Measurements from ENCODE around the gene ARRDC5. TPM values are rescaled to one million over a fixed set of nuclear protein-coding genes. Genes with fewer than 3 reads are reported as not detected.
A peak's percentile ranks its signal among the peaks of the same experiment; 100 is the strongest.

Gene ARRDC5
- total and polyA plus RNA-seq, 2 donors (not counting 3 experiments of a cell fraction or from before 2014, with no cell fraction given), result 0.04 TPM; not detected in 1

GRCh38 chr19:4866595-4867424 is 35.9 kb downstream of the ARRDC5 start:
- ChIA-PET CTCF (interaction anchor here (0.6 to 11.1 kb wide), 14 partner anchors 9 to 670 kb away, joined by 3 to 176 read pairs (median 4); partner anchors contain the start of genes FEM1A and UHRF1), POLR2A (interaction anchor here (0.9 to 1.3 kb wide), 3 partner anchors 46 to 102 kb away, joined by 3 to 8 read pairs (median 3); partner anchors contain the start of gene KDM4B)
- TSS peak; percentile 37 for BruUV-seq (replicated peaks)
- FAIRE-seq (no peak), DNase-seq (ENCODE audit: low read depth, low spot score) (peak; percentile 55)
- Histone ChIP-seq H3K79me2 (ENCODE audit: control insufficient read depth, insufficient read depth, low read length) (peaks cover 35% of the 10 kb centered on the region), H3K9me3 (replicated peaks; ENCODE audit: control insufficient read depth, insufficient read depth, low read length) (no peaks in the 10 kb centered on the region), H3K4me3 (replicated peaks in 1 of 3; ENCODE audit: insufficient read depth in 1 of 3, low read depth in 1 of 3, low read length in 3 of 3) (peak overlapping the region; percentile 70 to 95 (median 92)), H3K27me3 (ENCODE audit: control insufficient read depth in 2 of 2, insufficient read depth in 2 of 2, low read length in 2 of 2) (no peaks in the 10 kb centered on the region), H3K4me2 (ENCODE audit: insufficient read depth, low read length) (peak overlapping the region; percentile 61), H3K9me1 (replicated peaks; ENCODE audit: control insufficient read depth, extremely low read depth, insufficient read depth, low read length) (no peaks in the 10 kb centered on the region), H3K9ac (replicated peaks; ENCODE audit: extremely low read depth, insufficient read depth, low read length) (peak overlapping the region; percentile 70), H2AFZ (ENCODE audit: low read depth, low read length) (peak overlapping the region; percentile 53), H4K20me1 (replicated peaks; ENCODE audit: control insufficient read depth, extremely low read depth, insufficient read depth, low read length) (no peaks in the 10 kb centered on the region), H3K4me1 (ENCODE audit: control insufficient read depth, extremely low read depth, insufficient read depth, low read length) (peaks cover 6% of the 10 kb centered on the region), H3K36me3 (ENCODE audit: control insufficient read depth in 2 of 2, extremely low read depth in 1 of 2, insufficient read depth in 2 of 2, low read length in 2 of 2) (peaks cover 0 to 2% of the 10 kb centered on the region in 2 experiments), H3K27ac (ENCODE audit: insufficient read depth, low read depth, low read length) (peak overlapping the region; percentile 31)
- no peak for TF ChIP-seq MAX (IDR thresholded peaks at IDR 0.05; ENCODE audit: insufficient read depth, insufficient read length)
- no peak for TF ChIP-seq POLR2AphosphoS5 (IDR thresholded peaks at IDR 0.05; ENCODE audit: insufficient read depth, low read depth, low read length)
- TF ChIP-seq EZH2 (IDR thresholded peaks at IDR 0.05; ENCODE audit: borderline replicate concordance, low read depth, low read length, severe bottlenecking), result no peak
- TF ChIP-seq CTCF (IDR thresholded peaks at IDR 0.05; ENCODE audit: extremely low read depth in 1 of 2, insufficient read depth in 1 of 2, low read depth in 1 of 2, low read length in 2 of 2), result no peak
- dilution Hi-C loops (cut with MboI; ENCODE audit: extremely low pct_ligation_motif_present, low sequenced_read_pairs) (no loop called here), intact Hi-C loops (cut with micrococcal nuclease) (loop anchor here (1.0 to 5.0 kb wide), 3 partner anchors 43 to 145 kb away; partner anchors contain the start of gene DPP9)
